ENCODE measurements around the gene MYCN. TPM values are rescaled to one million over a fixed set of nuclear protein-coding genes. Genes with fewer than 3 reads are reported as not detected.

MYCN gene
- total and polyA plus RNA-seq, 2 donors (not counting 1 experiment from before 2014, with no cell fraction given) = not detected

DNA sequence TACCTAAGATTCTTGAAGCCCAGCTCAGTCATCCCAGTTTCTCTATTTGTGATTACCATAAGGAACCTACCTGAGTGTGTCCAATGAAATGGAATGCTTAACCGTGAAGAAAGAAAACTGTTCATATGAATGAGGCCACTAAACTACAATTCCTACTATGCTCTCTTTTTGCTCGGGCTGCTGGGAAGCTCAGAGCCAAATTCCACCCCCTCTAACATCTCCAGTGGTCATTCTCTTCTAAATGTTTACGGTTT, 8.3 kb downstream of the MYCN start:
- Histone ChIP-seq H3K27ac (ENCODE audit: insufficient read depth, low read length) (no peak overlapping the region), H3K4me1 (ENCODE audit: control insufficient read depth, extremely low read depth, insufficient read depth, low read length) (no peaks in the 10 kb centered on the region), H3K27me3 (ENCODE audit: control insufficient read depth, insufficient read depth, low read length) (no peaks in the 10 kb centered on the region), H3K4me2 (ENCODE audit: extremely low read depth, insufficient read depth, low read length) (no peak overlapping the region), H4K20me1 (ENCODE audit: control insufficient read depth, extremely low read depth, insufficient read depth, low read length) (no peaks in the 10 kb centered on the region), H3K79me2 (ENCODE audit: control insufficient read depth, insufficient read depth, low read length) (no peaks in the 10 kb centered on the region), H2AFZ (ENCODE audit: low read length) (no peak overlapping the region), H3K9ac (ENCODE audit: insufficient read depth, low read length) (no peak overlapping the region), H3K36me3 (ENCODE audit: control insufficient read depth, insufficient read depth, low read length) (no peaks in the 10 kb centered on the region), H3K4me3 (replicated peaks in 1 of 4; ENCODE audit: control extremely low read depth in 1 of 4, insufficient read depth in 1 of 4, low read depth in 3 of 4, low read length in 4 of 4) (no peak overlapping the region), H3K9me3 (ENCODE audit: control insufficient read depth, insufficient read depth, low read depth, low read length) (no peaks in the 10 kb centered on the region)
- DNase-seq (ENCODE audit: low read depth in 2 of 2) = no peak
- TF ChIP-seq, protein P1, sequence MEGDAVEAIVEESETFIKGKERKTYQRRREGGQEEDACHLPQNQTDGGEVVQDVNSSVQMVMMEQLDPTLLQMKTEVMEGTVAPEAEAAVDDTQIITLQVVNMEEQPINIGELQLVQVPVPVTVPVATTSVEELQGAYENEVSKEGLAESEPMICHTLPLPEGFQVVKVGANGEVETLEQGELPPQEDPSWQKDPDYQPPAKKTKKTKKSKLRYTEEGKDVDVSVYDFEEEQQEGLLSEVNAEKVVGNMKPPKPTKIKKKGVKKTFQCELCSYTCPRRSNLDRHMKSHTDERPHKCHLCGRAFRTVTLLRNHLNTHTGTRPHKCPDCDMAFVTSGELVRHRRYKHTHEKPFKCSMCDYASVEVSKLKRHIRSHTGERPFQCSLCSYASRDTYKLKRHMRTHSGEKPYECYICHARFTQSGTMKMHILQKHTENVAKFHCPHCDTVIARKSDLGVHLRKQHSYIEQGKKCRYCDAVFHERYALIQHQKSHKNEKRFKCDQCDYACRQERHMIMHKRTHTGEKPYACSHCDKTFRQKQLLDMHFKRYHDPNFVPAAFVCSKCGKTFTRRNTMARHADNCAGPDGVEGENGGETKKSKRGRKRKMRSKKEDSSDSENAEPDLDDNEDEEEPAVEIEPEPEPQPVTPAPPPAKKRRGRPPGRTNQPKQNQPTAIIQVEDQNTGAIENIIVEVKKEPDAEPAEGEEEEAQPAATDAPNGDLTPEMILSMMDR (conservative IDR thresholded peaks at IDR 0.05 in 1 of 2, IDR thresholded peaks at IDR 0.05 in 1 of 2; ENCODE audit: low read depth in 1 of 2, low read length in 2 of 2) = no peak
- TF ChIP-seq EZH2 (IDR thresholded peaks at IDR 0.05; ENCODE audit: low read length, missing control alignments) = no peak

DNA sequence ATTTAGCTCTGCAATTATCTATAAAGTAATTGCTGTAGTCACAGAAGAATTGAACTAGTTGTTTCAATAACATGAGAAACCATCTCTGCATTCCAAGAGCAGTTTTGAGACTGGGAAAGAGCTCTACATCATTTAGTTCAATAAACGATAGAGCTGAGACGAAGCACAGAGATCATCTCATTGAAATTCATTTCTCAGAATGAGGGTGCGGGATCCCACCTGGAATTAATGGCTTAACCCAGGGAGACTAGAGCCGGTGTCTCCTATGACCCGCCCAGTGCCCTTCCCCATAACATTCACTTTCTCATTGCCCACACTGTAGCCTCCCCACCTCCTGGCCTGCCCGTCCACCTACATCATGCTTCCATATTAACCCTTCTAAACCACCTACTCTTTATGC, 8.8 kb downstream of the MYCN start:
- TF ChIP-seq EZH2 (IDR thresholded peaks at IDR 0.05; ENCODE audit: low read length, missing control alignments) = no peak
- TF ChIP-seq, protein P1 (conservative IDR thresholded peaks at IDR 0.05 in 1 of 2, IDR thresholded peaks at IDR 0.05 in 1 of 2; ENCODE audit: low read depth in 1 of 2, low read length in 2 of 2) = no peak
- no peak overlapping the region for H3K9ac ChIP-seq (ENCODE audit: insufficient read depth, low read length)
- DNase-seq (ENCODE audit: low read depth in 2 of 2) = no peak

DNA sequence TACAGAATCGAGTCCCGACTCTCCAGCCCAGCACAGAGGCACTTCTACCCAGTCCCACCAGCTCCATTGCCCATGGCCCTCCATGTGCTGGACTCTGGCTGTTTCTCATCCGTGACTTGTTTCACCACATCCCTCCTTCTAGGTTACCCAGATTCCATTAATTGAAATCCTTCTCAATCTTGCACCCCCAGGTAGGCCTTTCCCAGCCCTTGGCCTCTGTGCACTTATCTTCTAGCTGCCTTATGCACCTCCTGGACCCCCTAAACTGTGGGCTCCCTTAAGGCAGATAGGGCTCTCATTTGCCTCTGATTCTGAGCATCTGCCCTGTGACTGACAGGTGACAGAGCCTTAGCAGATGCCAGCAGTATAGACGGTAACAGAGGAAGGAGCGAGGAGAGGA, 9.2 kb downstream of the MYCN start:
- no peaks in the 10 kb centered on the region for H3K27me3 ChIP-seq (ENCODE audit: control insufficient read depth, insufficient read depth, low read length)
- no peak overlapping the region for H3K4me3 ChIP-seq (replicated peaks in 1 of 4; ENCODE audit: control extremely low read depth in 1 of 4, insufficient read depth in 1 of 4, low read depth in 3 of 4, low read length in 4 of 4)
- no peaks in the 10 kb centered on the region for H3K79me2 ChIP-seq (ENCODE audit: control insufficient read depth, insufficient read depth, low read length)
- H3K36me3 ChIP-seq (ENCODE audit: control insufficient read depth, insufficient read depth, low read length) = no peaks in the 10 kb centered on the region
- TF ChIP-seq EZH2 (IDR thresholded peaks at IDR 0.05; ENCODE audit: low read length, missing control alignments) = no peak
- TF ChIP-seq, protein P1 (conservative IDR thresholded peaks at IDR 0.05 in 1 of 2, IDR thresholded peaks at IDR 0.05 in 1 of 2; ENCODE audit: low read depth in 1 of 2, low read length in 2 of 2) = no peak
- DNase-seq (ENCODE audit: low read depth in 2 of 2) = no peak
- no peak overlapping the region for H3K9ac ChIP-seq (ENCODE audit: insufficient read depth, low read length)
- H3K9me3 ChIP-seq (ENCODE audit: control insufficient read depth, insufficient read depth, low read depth, low read length) = no peaks in the 10 kb centered on the region
- no peak overlapping the region for H3K27ac ChIP-seq (ENCODE audit: insufficient read depth, low read length)
- H4K20me1 ChIP-seq (ENCODE audit: control insufficient read depth, extremely low read depth, insufficient read depth, low read length) = no peaks in the 10 kb centered on the region
- no peak overlapping the region for H3K4me2 ChIP-seq (ENCODE audit: extremely low read depth, insufficient read depth, low read length)
- no peak overlapping the region for H2AFZ ChIP-seq (ENCODE audit: low read length)
- H3K4me1 ChIP-seq (ENCODE audit: control insufficient read depth, extremely low read depth, insufficient read depth, low read length) = no peaks in the 10 kb centered on the region

More for the DNA sequence above, 8.8 kb downstream of the MYCN start:
- Histone ChIP-seq H3K4me1 (ENCODE audit: control insufficient read depth, extremely low read depth, insufficient read depth, low read length) (no peaks in the 10 kb centered on the region), H3K79me2 (ENCODE audit: control insufficient read depth, insufficient read depth, low read length) (no peaks in the 10 kb centered on the region), H4K20me1 (ENCODE audit: control insufficient read depth, extremely low read depth, insufficient read depth, low read length) (no peaks in the 10 kb centered on the region), H3K36me3 (ENCODE audit: control insufficient read depth, insufficient read depth, low read length) (no peaks in the 10 kb centered on the region), H3K9me3 (ENCODE audit: control insufficient read depth, insufficient read depth, low read depth, low read length) (no peaks in the 10 kb centered on the region), H3K27ac (ENCODE audit: insufficient read depth, low read length) (no peak overlapping the region), H3K4me2 (ENCODE audit: extremely low read depth, insufficient read depth, low read length) (no peak overlapping the region), H3K4me3 (replicated peaks in 1 of 4; ENCODE audit: control extremely low read depth in 1 of 4, insufficient read depth in 1 of 4, low read depth in 3 of 4, low read length in 4 of 4) (no peak overlapping the region), H2AFZ (ENCODE audit: low read length) (no peak overlapping the region), H3K27me3 (ENCODE audit: control insufficient read depth, insufficient read depth, low read length) (no peaks in the 10 kb centered on the region)

Data from fibroblast of lung (primary cell).